IPS-NIHi7 (cell line): ENCODE results near the gene ANKRD52.
"Not testable (repeated sequence)": the region's sequence is repeated elsewhere in the genome, so short reads cannot be mapped to it uniquely, and the experiment has no call there.

Experiments
- DNase-seq: peaks from one replicate; pipeline ENCODE4 v3.0.0; 2012; ENCODE audit warnings: mixed read lengths; ENCODE audit errors: extremely low spot score

The ANKRD52 gene

GRCh38 chr12:56208006-56208405, 50.2 kb downstream of the ANKRD52 start:
- no peak for DNase-seq

- peak; percentile 84 for DNase-seq
These were observed 51.6 kb downstream of the ANKRD52 start for GRCh38 chr12:56206452-56207166.

- DNase-seq: no peak
These were observed 52.7 kb downstream of the ANKRD52 start for GRCh38 chr12:56205445-56205844.

- no peak for DNase-seq
These were observed 53.9 kb downstream of the ANKRD52 start for GRCh38 chr12:56204275-56204674.

- DNase-seq: no peak
These were observed 55.3 kb downstream of the ANKRD52 start for GRCh38 chr12:56202838-56203237.

GRCh38 chr12:56202366-56202765, 55.8 kb downstream of the ANKRD52 start:
- no peak for DNase-seq

- no peak for DNase-seq
These were observed 59.3 kb downstream of the ANKRD52 start for GRCh38 chr12:56198836-56199235.

- DNase-seq: no peak
These were observed 60.1 kb downstream of the ANKRD52 start for GRCh38 chr12:56197921-56198635.

- DNase-seq: not testable (repeated sequence)
These were observed 61.2 kb downstream of the ANKRD52 start for GRCh38 chr12:56196818-56197550.

GRCh38 chr12:56193025-56193578, 65.1 kb downstream of the ANKRD52 start:
- DNase-seq: peak; percentile 63

- no peak for DNase-seq
These were observed 65.6 kb downstream of the ANKRD52 start for GRCh38 chr12:56192582-56192981.

- DNase-seq: no peak
These were observed 67.5 kb downstream of the ANKRD52 start for GRCh38 chr12:56190695-56191155.

GRCh38 chr12:56189918-56190694, 68.1 kb downstream of the ANKRD52 start:
- DNase-seq: peak; percentile 77

GRCh38 chr12:56189099-56189917, 68.9 kb downstream of the ANKRD52 start, which contains the start of gene SMARCC2:
TSS of gene SMARCC2 (minus strand) at chr12:56189483. CDS start at chr12:56189461, 22 bp downstream.
- DNase-seq: peak; percentile 90

- DNase-seq: peak; percentile 29
These were observed 69.4 kb downstream of the ANKRD52 start for GRCh38 chr12:56188778-56189098.

- DNase-seq: peak; percentile 18
These were observed 69.9 kb downstream of the ANKRD52 start for GRCh38 chr12:56188131-56188777.
